PC-3 (cell line): ENCODE data around the gene SNU13. TPM values are rescaled to one million over a fixed set of nuclear protein-coding genes. Genes with fewer than 3 reads are reported as not detected.

Source experiments
- ATAC-seq: fragments of 200-7000 bp; cut with Tn5 transposase; 2 replicates; pipeline ENCODE4 v1.9.1; 2020; ENCODE audit warnings: mild to moderate bottlenecking, moderate library complexity
- BruUV-seq: library from RNA; stranded (reverse); fragments of 400-500 nt; replicated peaks from 2 replicates; lab custom pipeline; 2021; lab: Mats Ljungman, UMichigan
- CTCF ChIA-PET: fragments of 300-600 bp; sonication (Branson Sonifier 250); formaldehyde crosslinking; loops from one replicate; lab custom pipeline; 2022; ENCODE audit warnings: antibody characterized with exemption; lab: Charles Lee
- POLR2A ChIA-PET: fragments of 300-600 bp; sonication (Branson Sonifier 250); formaldehyde crosslinking; loops from one replicate; lab custom pipeline; 2022; ENCODE audit warnings: antibody characterized with exemption; ENCODE audit not compliant: unreplicated experiment; lab: Charles Lee
- DNase-seq: peaks from one replicate; pipeline ENCODE4 v3.0.0-alpha.2; 2015
- H2AFZ ChIP-seq: fragments of 300-600 bp; sonication (generic); 2 replicates; pipeline ENCODE4 v1.6.0; 2016; ENCODE audit warnings: antibody characterized with exemption, low read length
- H3F3A ChIP-seq: fragments of 300-600 bp; sonication (generic); one replicate; pipeline ENCODE4 v1.6.0; 2017; ENCODE audit warnings: antibody characterized with exemption, low read length, control low read depth, mild to moderate bottlenecking; ENCODE audit not compliant: unreplicated experiment
- H3K27ac ChIP-seq: fragments of 300-600 bp; sonication (generic); 2 replicates; pipeline ENCODE4 v1.5.1; 2016; ENCODE audit warnings: mild to moderate bottlenecking, low read length
- H3K27me3 ChIP-seq: fragments of 300-600 bp; sonication (generic); 2 replicates; pipeline ENCODE4 v1.6.1; 2016; ENCODE audit warnings: low read length, mixed read lengths
- H3K36me3 ChIP-seq: fragments of 300-600 bp; sonication (generic); 2 replicates; pipeline ENCODE4 v1.6.1; 2016; ENCODE audit warnings: low read depth, mixed run types, low read length, mixed read lengths
- H3K4me1 ChIP-seq: fragments of 300-600 bp; sonication (generic); 2 replicates; pipeline ENCODE4 v1.5.1; 2016; ENCODE audit warnings: low read length; ENCODE audit not compliant: insufficient read depth
- H3K4me2 ChIP-seq: fragments of 300-600 bp; sonication (generic); 2 replicates; pipeline ENCODE4 v1.6.0; 2016; ENCODE audit warnings: low read length
- H3K4me3 ChIP-seq: fragments of 300-600 bp; sonication (generic); 2 replicates; pipeline ENCODE4 v1.5.1; 2016; ENCODE audit warnings: mild to moderate bottlenecking, low read length, mixed read lengths
- H3K79me2 ChIP-seq: fragments of 300-600 bp; sonication (generic); 2 replicates; pipeline ENCODE4 v1.6.1; 2017; ENCODE audit warnings: low read length, mixed read lengths
- H3K9ac ChIP-seq: fragments of 300-600 bp; sonication (generic); 2 replicates; pipeline ENCODE4 v1.6.0; 2016; ENCODE audit warnings: mild to moderate bottlenecking, low read length
- H3K9me2 ChIP-seq: fragments of 300-600 bp; sonication (generic); replicated peaks from 2 replicates; pipeline ENCODE4 v1.6.1; 2016; ENCODE audit warnings: mixed run types, low read length, mixed read lengths
- H3K9me3 ChIP-seq: fragments of 300-600 bp; sonication (generic); 2 replicates; pipeline ENCODE4 v1.6.1; 2016; ENCODE audit warnings: low read length, mixed read lengths
- H4K20me1 ChIP-seq: fragments of 300-600 bp; sonication (generic); 2 replicates; pipeline ENCODE4 v1.6.1; 2016; ENCODE audit warnings: low read length, mixed read lengths
- CTCF ChIP-seq: fragments of 300-600 bp; sonication (generic); conservative IDR thresholded peaks from 2 replicates; pipeline ENCODE4 v1.5.1; 2017; ENCODE audit warnings: antibody characterized with exemption, low read depth, mild to moderate bottlenecking, low read length
- EZH2 ChIP-seq: fragments of 300-600 bp; sonication (generic); IDR thresholded peaks from one replicate; pipeline ENCODE4 v1.6.1; 2017; ENCODE audit warnings: antibody characterized with exemption, mild to moderate bottlenecking, low read length; ENCODE audit not compliant: unreplicated experiment
- EZH2phosphoT487 ChIP-seq: fragments of 300-600 bp; sonication (generic); IDR thresholded peaks from 2 replicates; pipeline ENCODE4 v1.6.1; 2018; ENCODE audit warnings: mild to moderate bottlenecking, antibody characterized with exemption, low read length, borderline replicate concordance
- intact Hi-C: fragments of 100-400 bp; cut with micrococcal nuclease; formaldehyde crosslinking; loops from 2 replicates; pipeline ENCODE4 v1.9.0; 2023
- total RNA-seq: library from RNA; depleted of rRNA; stranded (reverse); fragments of >200 nt; gene quantifications from 2 replicates; pipeline ENCODE4 v1.2.3, GENCODE V29; 2014

SNU13 gene
- total RNA-seq, 1 experiment from 2014 or later = 173 TPM

- peaks cover 44% of the 10 kb centered on the region; the same call in 1 of the 2 replicates for H3K36me3 ChIP-seq
- POLR2A ChIA-PET = no interaction called here
Observed at GRCh38 chr22:41661713-41662112, 27.0 kb downstream of the SNU13 start.

GRCh38 chr22:41661088-41661487 is 27.6 kb downstream of the SNU13 start:
- intact Hi-C loops = no loop called here
- no peaks in the 10 kb centered on the region for H3K79me2 ChIP-seq
- peaks cover 44% of the 10 kb centered on the region; the same call in 1 of the 2 replicates for H3K36me3 ChIP-seq
- no peaks in the 10 kb centered on the region for H3K9me3 ChIP-seq
- no peaks in the 10 kb centered on the region for H3K4me1 ChIP-seq
- ATAC-seq (no peak), DNase-seq (no peak)
- no peaks in the 10 kb centered on the region for H3F3A ChIP-seq
- TF ChIP-seq EZH2 = no peak
- no peak for TF ChIP-seq EZH2phosphoT487
- no peak for TF ChIP-seq CTCF
- H3K9me2 ChIP-seq = no peaks in the 10 kb centered on the region
- no peaks in the 10 kb centered on the region for H4K20me1 ChIP-seq
- H3K4me3 ChIP-seq = no peak overlapping the region
- BruUV-seq = no TSS peak
- no peak overlapping the region for H3K4me2 ChIP-seq
- H3K27me3 ChIP-seq = no peaks in the 10 kb centered on the region
- CTCF ChIA-PET = no interaction called here
- no peak overlapping the region for H3K27ac ChIP-seq
- H3K9ac ChIP-seq = no peak overlapping the region
- POLR2A ChIA-PET = interaction anchor here (0.7 kb wide), 1 partner anchor 88 kb away, joined by 4 read pairs; no protein-coding TSS in a partner anchor
- H2AFZ ChIP-seq = no peak overlapping the region

More at GRCh38 chr22:41661713-41662112, 27.0 kb downstream of the SNU13 start:
- Histone ChIP-seq H3K27me3 (no peaks in the 10 kb centered on the region), H3K27ac (no peak overlapping the region), H2AFZ (no peak overlapping the region), H3K4me2 (no peak overlapping the region), H3K4me1 (no peaks in the 10 kb centered on the region), H4K20me1 (no peaks in the 10 kb centered on the region), H3F3A (no peaks in the 10 kb centered on the region), H3K4me3 (no peak overlapping the region), H3K79me2 (no peaks in the 10 kb centered on the region), H3K9me2 (no peaks in the 10 kb centered on the region), H3K9ac (no peak overlapping the region), H3K9me3 (no peaks in the 10 kb centered on the region)
- ATAC-seq (no peak), DNase-seq (no peak)
- intact Hi-C loops = no loop called here
- no peak for TF ChIP-seq EZH2phosphoT487
- no peak for TF ChIP-seq CTCF
- TF ChIP-seq EZH2 = no peak
- CTCF ChIA-PET = no interaction called here
- no TSS peak for BruUV-seq

- no peaks in the 10 kb centered on the region for H3K27me3 ChIP-seq
- H3K36me3 ChIP-seq = peaks cover 44% of the 10 kb centered on the region; the same call in 1 of the 2 replicates
- H4K20me1 ChIP-seq = no peaks in the 10 kb centered on the region
- no peaks in the 10 kb centered on the region for H3F3A ChIP-seq
- no peak overlapping the region for H3K4me3 ChIP-seq
- ChIA-PET POLR2A (no interaction called here), CTCF (no interaction called here)
- DNase-seq (no peak), ATAC-seq (no peak)
- H3K9me3 ChIP-seq = no peaks in the 10 kb centered on the region
- no peak overlapping the region for H3K27ac ChIP-seq
- no peaks in the 10 kb centered on the region for H3K79me2 ChIP-seq
- TF ChIP-seq EZH2 = no peak
- TF ChIP-seq CTCF = no peak
- no peak for TF ChIP-seq EZH2phosphoT487
- intact Hi-C loops = no loop called here
- BruUV-seq = no TSS peak
- H2AFZ ChIP-seq = no peak overlapping the region
- H3K9ac ChIP-seq = no peak overlapping the region
- H3K4me1 ChIP-seq = no peaks in the 10 kb centered on the region
- H3K9me2 ChIP-seq = no peaks in the 10 kb centered on the region
- no peak overlapping the region for H3K4me2 ChIP-seq
Observed at GRCh38 chr22:41660416-41660815, 28.3 kb downstream of the SNU13 start.
